Colonic mucosa (tissue), 4 donors: ENCODE measurements around the gene TMEM9B. TPM values are rescaled to one million over a fixed set of nuclear protein-coding genes. Genes with fewer than 3 reads are reported as not detected.

Source experiments
- DNase-seq: peaks from one replicate; pipeline ENCODE4 v3.0.0-alpha.2; 2020
- H3K27ac ChIP-seq: fragments of 200-600 bp; one replicate; pipeline ENCODE4 v1.8.0; 2021
- H3K27me3 ChIP-seq: fragments of 200-600 bp; one replicate; pipeline ENCODE4 v1.8.0; 2021
- H3K36me3 ChIP-seq: fragments of 200-600 bp; one replicate; pipeline ENCODE4 v1.8.0; 2021
- H3K4me1 ChIP-seq: fragments of 200-600 bp; one replicate; pipeline ENCODE4 v1.8.0; 2021; ENCODE audit warnings: mild to moderate bottlenecking
- H3K4me3 ChIP-seq: fragments of 200-600 bp; one replicate; pipeline ENCODE4 v1.8.0; 2021
- H3K9ac ChIP-seq, 2 donors: one replicate each; pipeline ENCODE4 v1.7.0; 2013; ENCODE audit warnings: control low read depth in 2 of 2, low read depth in 2 of 2, low read length in 2 of 2
- H3K9me3 ChIP-seq: fragments of 200-600 bp; one replicate; pipeline ENCODE4 v1.8.0; 2021
- intact Hi-C: fragments of 100-400 bp; cut with DNase I; formaldehyde crosslinking; loops from one replicate; pipeline ENCODE4 v1.14.1; 2022
- total RNA-seq, 2 donors: library from RNA; stranded (reverse); fragmentation: NEBNext Ultra II Directional in 1 of 2; extraction: Animal tissue kit (Norgen Biotek cat#: 25700) in 1 of 2; gene quantifications; one replicate each; pipeline ENCODE4 v1.2.1, GENCODE V29; 2021
- TF ChIP-seq, protein P1 (sequence below): fragments of 200-600 bp; IDR thresholded peaks from one replicate; pipeline ENCODE4 v1.8.0; 2022; ENCODE audit warnings: antibody characterized with exemption, mild to moderate bottlenecking
- donor health status: healthy.
- donor health status: DM: no; HTN: no; CAD: no.
- donor health status: DM: no; HTN: no; CAD: no.

The TMEM9B gene
- total RNA-seq, 2 donors from 2014 or later: 55.3 to 69.3 TPM

DNA sequence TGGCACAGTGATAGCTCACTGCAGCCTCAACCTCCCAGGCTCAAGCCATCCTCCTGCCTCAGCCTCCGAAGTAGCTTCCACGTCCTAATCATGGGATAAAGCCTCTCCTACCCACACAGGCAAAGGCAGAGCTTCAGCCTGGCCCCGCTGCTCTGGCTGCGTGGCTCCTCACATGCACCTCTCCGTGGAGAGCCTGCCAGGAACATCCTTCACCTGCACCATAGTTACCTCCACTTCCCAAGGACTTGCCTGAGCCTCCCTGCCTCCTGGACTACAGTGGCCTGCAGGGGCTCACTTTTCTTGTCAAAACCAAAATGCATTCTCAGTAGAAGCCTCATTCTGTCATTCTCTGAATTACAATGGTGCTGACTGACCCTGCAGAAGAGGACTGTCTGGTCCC lies 38.0 kb downstream of the TMEM9B start:
- no peaks in the 10 kb centered on the region for H3K27me3 ChIP-seq
- no peak overlapping the region for H3K27ac ChIP-seq
- intact Hi-C loops: no loop called here
- H3K9ac ChIP-seq: no peak overlapping the region
- no peaks in the 10 kb centered on the region for H3K36me3 ChIP-seq
- no peak overlapping the region for H3K4me3 ChIP-seq
- no peak for DNase-seq
- TF ChIP-seq, protein P1, sequence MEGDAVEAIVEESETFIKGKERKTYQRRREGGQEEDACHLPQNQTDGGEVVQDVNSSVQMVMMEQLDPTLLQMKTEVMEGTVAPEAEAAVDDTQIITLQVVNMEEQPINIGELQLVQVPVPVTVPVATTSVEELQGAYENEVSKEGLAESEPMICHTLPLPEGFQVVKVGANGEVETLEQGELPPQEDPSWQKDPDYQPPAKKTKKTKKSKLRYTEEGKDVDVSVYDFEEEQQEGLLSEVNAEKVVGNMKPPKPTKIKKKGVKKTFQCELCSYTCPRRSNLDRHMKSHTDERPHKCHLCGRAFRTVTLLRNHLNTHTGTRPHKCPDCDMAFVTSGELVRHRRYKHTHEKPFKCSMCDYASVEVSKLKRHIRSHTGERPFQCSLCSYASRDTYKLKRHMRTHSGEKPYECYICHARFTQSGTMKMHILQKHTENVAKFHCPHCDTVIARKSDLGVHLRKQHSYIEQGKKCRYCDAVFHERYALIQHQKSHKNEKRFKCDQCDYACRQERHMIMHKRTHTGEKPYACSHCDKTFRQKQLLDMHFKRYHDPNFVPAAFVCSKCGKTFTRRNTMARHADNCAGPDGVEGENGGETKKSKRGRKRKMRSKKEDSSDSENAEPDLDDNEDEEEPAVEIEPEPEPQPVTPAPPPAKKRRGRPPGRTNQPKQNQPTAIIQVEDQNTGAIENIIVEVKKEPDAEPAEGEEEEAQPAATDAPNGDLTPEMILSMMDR: no peak
- H3K9me3 ChIP-seq: no peaks in the 10 kb centered on the region
- no peaks in the 10 kb centered on the region for H3K4me1 ChIP-seq

DNA sequence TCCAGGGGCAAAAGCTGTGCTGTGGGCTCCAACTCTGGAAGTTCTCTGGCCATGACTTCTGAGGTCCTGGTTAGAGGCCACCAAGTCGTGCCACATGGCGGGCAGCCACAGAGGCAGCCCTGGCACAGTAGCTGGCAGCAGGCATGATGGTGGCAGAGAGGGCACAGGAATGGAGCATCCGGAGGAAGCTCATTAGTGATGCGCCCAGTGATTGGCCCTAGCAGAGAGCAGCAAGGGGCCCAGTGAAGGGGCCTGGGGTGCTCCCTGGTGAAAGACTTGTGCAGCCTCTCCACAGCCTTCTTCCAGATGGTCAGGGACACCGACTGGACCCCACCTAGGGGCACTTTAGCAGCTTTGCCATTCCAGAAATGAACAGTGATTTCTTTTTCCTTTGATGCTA lies 38.5 kb downstream of the TMEM9B start:
- no peaks in the 10 kb centered on the region for H3K36me3 ChIP-seq
- DNase-seq: no peak
- no peaks in the 10 kb centered on the region for H3K4me1 ChIP-seq
- no peak overlapping the region for H3K4me3 ChIP-seq
- no peaks in the 10 kb centered on the region for H3K27me3 ChIP-seq
- no peak overlapping the region for H3K27ac ChIP-seq
- H3K9ac ChIP-seq: no peak overlapping the region
- no peaks in the 10 kb centered on the region for H3K9me3 ChIP-seq
- TF ChIP-seq, protein P1: no peak
- intact Hi-C loops: no loop called here

DNA sequence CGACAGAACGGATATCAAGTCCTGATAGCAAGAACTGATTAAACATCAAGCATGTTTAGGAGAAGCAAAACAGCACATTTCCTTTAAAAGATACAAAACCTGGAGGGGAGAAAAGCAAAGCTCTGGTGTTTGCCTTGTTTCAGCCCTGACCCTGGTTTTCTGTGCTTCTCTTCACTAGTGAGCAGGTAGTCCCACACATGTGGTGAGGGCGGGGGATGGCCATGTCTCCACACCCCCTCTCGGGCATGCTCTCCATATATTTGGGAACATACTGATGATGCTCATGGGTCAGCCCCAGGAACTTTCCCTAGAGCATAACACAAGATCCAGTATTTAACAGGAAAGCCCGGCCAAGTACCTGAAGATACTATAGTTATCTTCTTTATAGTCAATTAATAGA lies 41.6 kb downstream of the TMEM9B start:
- intact Hi-C loops: no loop called here
- Histone ChIP-seq H3K27ac (no peak overlapping the region), H3K9ac (no peak overlapping the region), H3K27me3 (no peaks in the 10 kb centered on the region), H3K4me3 (no peak overlapping the region), H3K9me3 (no peaks in the 10 kb centered on the region), H3K36me3 (no peaks in the 10 kb centered on the region), H3K4me1 (no peaks in the 10 kb centered on the region)
- DNase-seq: no peak
- TF ChIP-seq, protein P1: no peak

DNA sequence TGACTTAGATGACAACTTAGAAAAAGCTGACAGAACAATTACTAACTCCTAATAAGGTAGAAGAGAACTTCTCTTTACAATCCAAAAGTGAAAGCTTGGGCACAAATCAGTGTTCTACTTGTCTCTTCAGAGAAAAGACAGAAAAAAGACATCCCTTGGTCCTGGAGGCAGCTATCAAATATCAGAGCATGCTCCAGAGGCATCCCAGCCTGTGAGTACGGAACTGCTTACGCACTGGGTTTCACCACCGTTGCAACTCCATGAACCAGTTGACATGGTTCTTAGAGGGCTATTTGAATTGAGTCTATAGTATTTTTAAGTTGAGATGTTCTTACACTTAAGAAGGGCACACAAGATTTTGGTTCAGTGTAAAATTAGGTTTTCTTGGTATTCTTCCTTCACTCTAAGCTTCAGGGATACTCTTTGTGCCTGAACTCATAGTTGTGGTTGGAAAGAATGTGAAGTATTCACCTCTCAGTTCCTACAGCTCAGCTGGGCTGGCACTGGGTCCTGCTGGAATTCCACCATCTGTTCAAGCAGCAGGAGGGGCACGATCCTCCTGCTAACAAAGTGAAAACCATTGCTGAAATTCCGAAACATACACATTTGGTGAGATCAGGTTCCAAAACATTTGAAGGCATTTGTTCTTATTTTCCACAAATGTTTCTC lies 47.0 kb downstream of the TMEM9B start:
- no peaks in the 10 kb centered on the region for H3K9me3 ChIP-seq
- H3K4me1 ChIP-seq: peaks cover 4% of the 10 kb centered on the region
- H3K27me3 ChIP-seq: no peaks in the 10 kb centered on the region
- no peak overlapping the region for H3K9ac ChIP-seq
- no peak overlapping the region for H3K27ac ChIP-seq
- TF ChIP-seq, protein P1: no peak
- DNase-seq: no peak
- H3K36me3 ChIP-seq: no peaks in the 10 kb centered on the region
- intact Hi-C loops: no loop called here
- no peak overlapping the region for H3K4me3 ChIP-seq

DNA sequence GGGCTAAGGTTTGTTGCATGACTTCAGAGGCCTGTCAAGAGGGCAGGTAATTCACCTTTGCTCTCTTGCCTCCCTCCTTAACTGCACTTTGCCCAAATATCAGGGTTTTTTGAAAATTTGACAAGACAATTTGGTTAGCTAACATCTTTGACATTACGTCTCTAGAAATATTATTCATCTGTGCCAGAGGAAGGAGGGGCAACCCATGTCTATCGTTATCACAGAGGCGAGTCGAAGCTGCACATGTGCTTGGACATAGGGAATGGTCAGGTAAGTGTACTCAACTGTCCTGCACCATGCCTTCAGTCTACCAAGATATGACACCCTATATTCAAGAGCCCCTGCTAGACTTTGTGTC lies 49.6 kb downstream of the TMEM9B start:
- TF ChIP-seq, protein P1: no peak
- H3K4me1 ChIP-seq: peaks cover 4% of the 10 kb centered on the region
- intact Hi-C loops: loop anchor here (5.0 kb wide), 2 partner anchors 48 to 223 kb away; partner anchors contain the start of gene TMEM9B

More for the DNA sequence above, 49.6 kb downstream of the TMEM9B start:
- Histone ChIP-seq H3K9me3 (no peaks in the 10 kb centered on the region), H3K36me3 (no peaks in the 10 kb centered on the region), H3K27ac (peak overlapping the region; percentile 51), H3K27me3 (no peaks in the 10 kb centered on the region), H3K9ac (no peak overlapping the region), H3K4me3 (no peak overlapping the region)
- no peak for DNase-seq
